A549 treated with AZD2906 at 1 μM for 4 hours (cell line): ENCODE data around the gene ASCL3. TPM values are rescaled to one million over a fixed set of nuclear protein-coding genes. Genes with fewer than 3 reads are reported as not detected.

Experiments used
- total RNA-seq: library from RNA; stranded (reverse); fragments of 200-300 nt; extraction: Qiagen RNA extraction; gene quantifications from 5 replicates; pipeline ENCODE4 v1.2.3, GENCODE V29; 2022

Gene ASCL3
- not detected in 5 replicates for total RNA-seq

GRCh38 chr11:8942518-8943066 is at the start of gene ASCL3:
Gene ASCL3, minus strand, starts transcription at chr11:8943016. Its CDS starts 4,855 bp downstream, at chr11:8938161.

GRCh38 chr11:8964324-8965320 is 21.8 kb upstream of the ASCL3 start, which contains the start of gene TMEM9B:
Gene TMEM9B, minus strand, starts transcription at chr11:8964442. Its CDS starts 129 bp downstream, at chr11:8964313.

GRCh38 chr11:8932564-8933180 is 10.1 kb downstream of the ASCL3 start, which contains the start of gene C11orf16:
Gene C11orf16, minus strand, starts transcription at chr11:8932947. Its CDS starts 639 bp downstream, at chr11:8932308.

GRCh38 chr11:8911029-8911823 is 31.6 kb downstream of the ASCL3 start, which contains the start of gene AKIP1:
Gene AKIP1, plus strand, starts transcription at chr11:8911189. Its CDS starts 261 bp downstream, at chr11:8911450.

Other genes with a start within 250 kb of the ASCL3 start
- 39.4 to 48.0 TPM (median 42.8 TPM) in 5 replicates for gene AKIP1, start 31.8 kb downstream of the ASCL3 start, total RNA-seq
- gene C11orf16, start 10.1 kb downstream of the ASCL3 start, total RNA-seq: not detected in 5 replicates
- gene TMEM9B, start 21.4 kb upstream of the ASCL3 start, total RNA-seq: 33.2 to 37.8 TPM (median 37.0 TPM) in 5 replicates
- gene NRIP3, start 61.0 kb upstream of the ASCL3 start, total RNA-seq: 0.53 to 1.2 TPM (median 0.65 TPM) in 5 replicates
- gene SCUBE2, start 148.6 kb upstream of the ASCL3 start, total RNA-seq: 0.29 to 0.45 TPM (median 0.33 TPM) in 5 replicates